Activated T-cell treated with anti-CD3 and anti-CD28 coated beads for 4 hours (primary cell): ENCODE results near the gene IL6R.

Experiments
- DNase-seq: peaks from one replicate; pipeline ENCODE4 v3.0.0-alpha.2; 2020

The IL6R gene

GRCh38 chr1:154427173-154428139 is 22.3 kb downstream of the IL6R start:
- DNase-seq: no peak

GRCh38 chr1:154429118-154429517 is 24.0 kb downstream of the IL6R start:
- no peak for DNase-seq

DNA sequence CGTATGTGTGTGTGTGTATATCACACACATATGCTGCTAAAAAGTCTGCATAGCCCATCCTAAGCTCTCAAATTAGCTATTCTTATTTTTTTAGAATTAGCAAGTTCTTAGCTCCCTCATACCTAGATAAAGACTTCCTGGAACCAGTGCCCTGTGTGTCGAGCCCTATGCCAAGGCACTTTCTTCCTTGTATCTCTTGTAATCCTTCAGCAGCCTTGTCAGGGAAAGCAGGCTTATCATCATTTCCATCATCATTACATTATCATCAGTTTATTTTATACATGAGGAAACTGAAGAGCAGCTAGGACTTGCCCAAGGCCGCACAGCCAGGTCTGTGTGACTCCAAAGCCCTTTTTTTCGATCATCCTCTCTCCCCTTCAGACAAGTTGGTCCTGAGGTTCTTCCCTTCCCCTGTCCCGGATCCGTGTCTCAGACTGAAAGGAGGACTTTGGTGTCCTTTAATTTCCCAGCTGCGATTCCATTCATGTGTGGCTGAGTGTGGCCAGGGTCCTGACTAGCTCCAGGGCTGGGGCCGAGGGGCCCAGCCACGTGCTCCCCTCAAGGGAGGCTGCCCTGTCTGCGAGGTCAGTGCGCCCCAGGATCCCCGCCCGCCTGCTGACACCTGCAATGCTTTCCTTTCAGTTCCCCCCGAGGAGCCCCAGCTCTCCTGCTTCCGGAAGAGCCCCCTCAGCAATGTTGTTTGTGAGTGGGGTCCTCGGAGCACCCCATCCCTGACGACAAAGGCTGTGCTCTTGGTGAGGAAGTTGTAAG is 24.9 kb downstream of the IL6R start:
- no peak for DNase-seq

- DNase-seq: no peak
Observed at GRCh38 chr1:154430903-154431302, 25.8 kb downstream of the IL6R start.

GRCh38 chr1:154431586-154432373 is 26.6 kb downstream of the IL6R start:
- no peak for DNase-seq

DNA sequence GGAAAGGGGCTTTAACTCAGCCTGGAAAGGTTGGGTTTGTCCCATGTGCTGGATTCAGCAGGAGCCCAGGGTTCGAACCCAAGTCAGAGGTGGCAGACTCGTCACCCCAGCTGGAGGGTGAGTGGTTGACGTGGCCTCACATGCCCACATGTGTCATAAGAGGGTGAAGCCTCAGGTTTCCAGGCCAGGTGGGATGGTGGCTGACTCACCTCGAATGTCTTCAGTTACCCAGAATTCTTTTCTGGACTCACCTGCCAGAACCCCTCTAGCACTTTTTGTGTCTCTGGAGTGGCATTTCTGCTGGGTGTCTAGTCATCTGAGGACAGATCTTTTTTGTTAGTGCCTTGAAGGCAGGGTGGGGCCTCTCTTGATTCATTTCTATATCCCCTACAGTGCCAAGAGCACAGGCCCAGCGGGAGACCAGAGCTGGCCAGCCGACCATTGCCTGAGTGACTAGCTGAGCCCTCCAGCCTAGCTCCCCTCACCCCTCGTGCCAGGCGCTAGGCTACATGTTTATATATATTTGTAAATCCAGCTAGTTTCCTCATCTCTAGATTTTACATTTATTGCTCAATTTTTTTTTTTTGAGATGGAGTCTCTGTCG is 28.1 kb downstream of the IL6R start:
- DNase-seq: peak; percentile 45

DNA sequence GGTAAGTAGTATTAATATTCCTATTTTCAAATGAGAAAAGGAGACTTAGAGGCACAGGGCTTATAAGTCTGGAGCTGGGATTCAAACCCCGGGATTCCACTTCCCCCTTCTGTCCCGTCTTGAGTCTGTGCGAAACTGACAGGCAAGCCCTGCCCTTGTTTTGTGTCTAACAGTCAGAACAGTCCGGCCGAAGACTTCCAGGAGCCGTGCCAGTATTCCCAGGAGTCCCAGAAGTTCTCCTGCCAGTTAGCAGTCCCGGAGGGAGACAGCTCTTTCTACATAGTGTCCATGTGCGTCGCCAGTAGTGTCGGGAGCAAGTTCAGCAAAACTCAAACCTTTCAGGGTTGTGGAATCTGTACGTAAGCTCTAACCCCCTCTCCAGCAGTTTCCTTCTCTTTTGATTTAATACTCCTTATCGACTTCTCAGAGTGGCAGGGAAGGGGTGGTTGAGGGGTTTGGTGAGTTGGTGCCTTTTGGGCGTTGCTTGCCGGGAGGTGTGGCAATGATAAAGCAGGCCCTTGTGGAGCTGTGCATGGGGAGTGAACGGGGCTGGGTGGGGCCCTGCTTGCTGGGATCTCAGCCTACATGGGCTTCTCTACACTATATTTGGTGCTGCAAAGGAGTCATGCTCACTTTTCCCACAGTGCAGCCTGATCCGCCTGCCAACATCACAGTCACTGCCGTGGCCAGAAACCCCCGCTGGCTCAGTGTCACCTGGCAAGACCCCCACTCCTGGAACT is 29.4 kb downstream of the IL6R start:
- DNase-seq: no peak

- no peak for DNase-seq
Observed at GRCh38 chr1:154435599-154436200, 30.6 kb downstream of the IL6R start.

- no peak for DNase-seq
Observed at GRCh38 chr1:154436433-154436832, 31.3 kb downstream of the IL6R start.

DNA sequence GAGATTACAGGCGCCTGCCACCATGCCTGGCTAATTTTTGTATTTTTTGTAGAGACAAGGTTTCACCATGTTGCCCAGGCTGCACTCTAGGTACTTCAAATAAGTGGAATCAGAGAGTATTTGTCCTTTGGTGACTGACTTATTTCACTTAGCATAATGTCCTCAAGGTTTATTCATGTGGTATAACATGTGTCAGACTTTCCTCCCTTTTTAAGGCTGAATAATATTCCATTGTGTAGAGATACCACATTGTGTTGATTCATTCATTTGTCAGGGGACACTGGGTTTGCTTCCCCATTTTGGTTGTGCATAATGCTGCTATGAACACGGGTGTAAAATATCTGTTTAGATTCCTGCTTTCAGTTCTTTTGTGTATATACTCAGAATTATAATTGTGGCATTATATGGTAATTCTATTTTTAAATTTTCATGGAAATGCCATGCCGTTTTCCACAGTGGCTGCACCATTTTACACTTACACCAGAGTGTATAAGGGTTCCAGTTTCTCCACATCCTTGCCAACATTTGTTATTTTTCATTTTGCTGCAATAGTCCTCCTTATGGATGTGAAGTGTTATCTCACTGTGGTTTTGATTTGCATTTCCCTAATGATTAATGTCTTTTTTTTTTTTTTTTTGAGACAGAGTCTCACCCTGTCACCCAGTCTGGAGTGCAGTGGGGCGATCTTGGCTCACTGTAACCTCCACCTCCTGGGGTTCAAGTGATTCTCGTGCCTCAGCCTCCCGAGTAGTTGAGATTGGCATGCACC is 35.1 kb downstream of the IL6R start:
- DNase-seq: no peak

- DNase-seq: no peak
Observed at GRCh38 chr1:154441241-154441888, 36.2 kb downstream of the IL6R start.

DNA sequence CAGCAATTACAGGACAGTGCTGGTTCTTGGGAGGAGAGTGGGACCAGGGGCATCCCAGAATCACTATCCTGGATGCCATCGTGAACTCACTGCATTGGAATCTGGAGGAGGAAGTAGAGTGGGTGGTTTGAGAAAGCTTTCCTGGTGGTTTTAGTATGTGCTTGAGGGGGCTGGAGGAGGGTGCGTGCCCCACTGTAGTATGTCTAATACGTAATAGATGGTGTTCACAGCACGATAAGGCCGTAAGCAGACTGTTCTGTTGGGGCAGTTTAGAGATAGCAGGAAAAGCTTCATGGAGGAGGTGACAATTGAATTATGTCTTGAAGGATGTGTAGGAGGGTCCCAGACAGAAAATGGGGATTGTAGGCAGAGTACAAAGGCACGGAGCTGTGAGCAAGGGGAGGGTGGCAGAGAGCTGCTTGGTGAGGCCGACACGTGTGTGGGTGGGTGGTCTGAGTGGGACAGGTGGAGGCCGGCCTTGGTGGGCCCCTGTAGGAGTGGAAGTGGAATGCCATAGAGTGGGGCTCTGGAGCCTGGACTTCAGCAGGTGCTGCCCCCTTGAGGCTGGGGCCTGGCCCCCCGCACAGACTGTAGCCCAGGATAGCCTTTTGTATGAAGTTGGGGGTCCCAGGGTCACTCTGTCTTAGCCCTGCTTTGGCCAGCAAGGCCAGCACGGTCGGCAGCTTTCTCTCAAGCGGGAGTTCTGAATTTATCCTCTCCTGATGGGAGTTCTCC is 37.0 kb downstream of the IL6R start:
- no peak for DNase-seq

GRCh38 chr1:154443274-154444013 is 38.3 kb downstream of the IL6R start:
- no peak for DNase-seq

DNA sequence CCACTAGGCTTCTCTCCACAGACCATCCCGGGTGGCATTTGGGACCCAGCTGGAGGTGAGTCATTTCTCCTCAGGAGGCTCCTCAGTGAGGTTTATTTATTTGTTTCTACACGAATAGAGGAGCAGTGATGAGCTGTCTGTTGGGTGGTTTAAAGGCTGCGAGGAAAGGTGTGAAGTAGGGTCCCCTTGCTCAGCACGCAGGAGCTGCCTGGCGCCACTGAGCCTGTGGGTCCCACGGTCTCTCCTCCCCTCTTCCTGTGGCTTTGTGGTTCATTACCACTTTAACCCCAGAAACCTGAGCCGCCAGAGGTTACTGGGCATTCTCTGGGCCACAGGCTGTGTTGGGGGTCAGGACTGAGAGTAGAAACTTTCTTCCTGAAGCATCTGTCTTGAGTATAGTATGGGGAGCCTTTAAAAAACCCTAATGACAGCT is 39.9 kb downstream of the IL6R start:
- no peak for DNase-seq

DNA sequence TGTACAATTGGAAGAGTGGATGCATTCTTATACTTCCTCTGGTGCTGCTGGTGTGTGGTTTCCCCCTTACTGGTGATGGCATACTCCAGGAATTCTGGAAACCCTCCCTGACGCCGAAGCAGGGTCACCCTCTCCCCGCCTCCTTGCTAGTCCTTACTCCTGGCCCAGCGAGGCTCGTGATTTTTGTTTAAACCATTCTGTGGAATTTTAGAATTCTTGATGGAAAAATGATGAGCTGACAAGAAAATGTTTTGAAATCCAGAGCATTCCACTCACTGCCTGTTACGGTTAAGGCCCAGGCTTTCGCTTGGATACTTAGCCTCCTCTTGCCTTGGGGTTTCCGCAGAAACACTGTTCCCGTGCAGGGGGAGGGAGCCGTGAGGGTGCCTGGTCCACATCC is 41.1 kb downstream of the IL6R start:
- DNase-seq: no peak

- DNase-seq: no peak
Observed at GRCh38 chr1:154446789-154447188, 41.6 kb downstream of the IL6R start.

- no peak for DNase-seq
Observed at GRCh38 chr1:154448331-154448811, 43.2 kb downstream of the IL6R start.

DNA sequence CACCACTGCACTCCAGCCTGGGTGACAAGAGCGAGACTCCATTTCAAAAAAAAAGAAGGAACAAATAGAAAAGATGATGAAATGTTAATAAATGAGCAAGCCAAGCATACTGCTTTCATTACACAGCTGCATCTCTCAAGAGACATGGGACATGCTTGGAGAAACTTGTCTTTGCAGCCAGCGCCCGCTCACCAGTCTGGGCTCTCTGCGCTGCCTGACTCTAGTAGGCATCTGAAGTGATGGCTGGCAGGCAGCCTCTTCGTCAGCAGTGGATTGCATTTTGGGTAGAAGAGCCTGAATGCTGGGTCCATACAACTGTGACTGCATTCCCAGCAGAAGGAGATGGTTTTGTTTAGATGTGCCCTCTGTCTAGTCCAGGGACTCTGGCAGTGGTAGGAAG is 48.0 kb downstream of the IL6R start:
- DNase-seq: no peak
